HuH-7 (cell line): ENCODE data around the gene GPR160.
"Not testable (repeated sequence)": the region's sequence is repeated elsewhere in the genome, so short reads cannot be mapped to it uniquely, and the experiment has no call there.

Experiments used
- DNase-seq: peaks from one replicate; pipeline ENCODE4 v3.0.0; 2011; ENCODE audit warnings: low spot score

Gene GPR160

GRCh38 chr3:170037463-170038433, at the start of gene GPR160:
Gene GPR160 (plus strand): TSS chr3:170037995. CDS start chr3:170083973, 45,978 bp downstream.
- DNase-seq, result peak; percentile 86

- DNase-seq, result no peak
Observed at GRCh38 chr3:169990431-169990830, 47.4 kb upstream of the GPR160 start.

- no peak for DNase-seq
Observed at GRCh38 chr3:169992156-169992555, 45.6 kb upstream of the GPR160 start.

GRCh38 chr3:169992781-169993180, 45.0 kb upstream of the GPR160 start:
- no peak for DNase-seq

- DNase-seq, result no peak
Observed at GRCh38 chr3:169993761-169994160, 44.0 kb upstream of the GPR160 start.

- DNase-seq, result no peak
Observed at GRCh38 chr3:169996063-169996462, 41.7 kb upstream of the GPR160 start.

- no peak for DNase-seq
Observed at GRCh38 chr3:169998668-169999131, 39.1 kb upstream of the GPR160 start.

GRCh38 chr3:169999433-169999832, 38.4 kb upstream of the GPR160 start:
- DNase-seq, result no peak

GRCh38 chr3:170000051-170000450, 37.7 kb upstream of the GPR160 start:
- DNase-seq, result no peak

- DNase-seq, result no peak
Observed at GRCh38 chr3:170002231-170002630, 35.6 kb upstream of the GPR160 start.

- no peak for DNase-seq
Observed at GRCh38 chr3:170002879-170003278, 34.9 kb upstream of the GPR160 start.

- DNase-seq, result no peak
Observed at GRCh38 chr3:170003881-170004356, 33.9 kb upstream of the GPR160 start.

- no peak for DNase-seq
Observed at GRCh38 chr3:170007031-170007663, 30.6 kb upstream of the GPR160 start.

GRCh38 chr3:170010498-170010897, 27.3 kb upstream of the GPR160 start:
- DNase-seq, result no peak

- no peak for DNase-seq
Observed at GRCh38 chr3:170012683-170013400, 25.0 kb upstream of the GPR160 start.

GRCh38 chr3:170016057-170016456, 21.7 kb upstream of the GPR160 start:
- DNase-seq, result no peak

GRCh38 chr3:170019306-170019705, 18.5 kb upstream of the GPR160 start:
- not testable (repeated sequence) for DNase-seq

GRCh38 chr3:170021083-170021482, 16.7 kb upstream of the GPR160 start:
- no peak for DNase-seq

- DNase-seq, result no peak
Observed at GRCh38 chr3:170022336-170022735, 15.5 kb upstream of the GPR160 start.

- DNase-seq, result no peak
Observed at GRCh38 chr3:170023165-170023564, 14.6 kb upstream of the GPR160 start.

- no peak for DNase-seq
Observed at GRCh38 chr3:170024581-170024980, 13.2 kb upstream of the GPR160 start.
